Measurements from ENCODE around the gene MCM9. TPM values are rescaled to one million over a fixed set of nuclear protein-coding genes. Genes with fewer than 3 reads are reported as not detected.

Gene MCM9
- total and polyA plus RNA-seq, 2 donors from 2014 or later, result 4.8 to 25.9 TPM

DNA sequence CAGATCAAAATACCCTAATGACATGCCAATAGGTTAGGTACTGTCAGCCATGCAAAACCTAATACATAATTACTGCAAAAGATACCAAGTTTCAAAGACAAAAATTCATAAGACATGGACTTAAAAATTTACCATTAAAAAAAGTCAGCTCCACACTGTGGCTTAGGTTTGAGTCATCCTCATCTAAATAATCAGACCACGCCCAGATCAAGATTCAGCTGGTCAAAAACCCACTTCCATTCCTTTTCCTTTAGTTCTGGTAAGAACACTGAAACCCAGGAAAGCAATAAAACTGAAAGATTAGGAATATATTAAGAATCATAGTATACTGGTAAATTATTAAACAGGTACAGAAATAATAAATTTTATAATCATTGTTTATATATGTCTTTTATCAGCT lies 122.0 kb downstream of the MCM9 start:
- H3K27me3 ChIP-seq (ENCODE audit: control insufficient read depth, insufficient read depth, low read length), result no peaks in the 10 kb centered on the region
- no peaks in the 10 kb centered on the region for H3K4me1 ChIP-seq (ENCODE audit: control insufficient read depth in 2 of 3, insufficient read depth in 2 of 3, low read depth in 1 of 3, low read length in 3 of 3)
- intact Hi-C loops (cut with DNase I), result no loop called here
- DNase-seq (no peak), FAIRE-seq (no peak)
- H3K9me3 ChIP-seq (ENCODE audit: control insufficient read depth in 2 of 3, insufficient read depth in 1 of 3, low read length in 3 of 3), result no peaks in the 10 kb centered on the region
- no peak overlapping the region for H3K4me3 ChIP-seq (ENCODE audit: low read length in 3 of 3)
- no peak overlapping the region for H3K27ac ChIP-seq (ENCODE audit: low read depth in 2 of 2, low read length in 2 of 2)
- H3K36me3 ChIP-seq (ENCODE audit: control insufficient read depth in 2 of 3, insufficient read depth in 3 of 3, low read length in 3 of 3), result peaks cover 0 to 13% (median 0%) of the 10 kb centered on the region in 3 donors
- H3K9ac ChIP-seq (ENCODE audit: low read length in 3 of 3), result no peak overlapping the region
- TF ChIP-seq, protein P1, sequence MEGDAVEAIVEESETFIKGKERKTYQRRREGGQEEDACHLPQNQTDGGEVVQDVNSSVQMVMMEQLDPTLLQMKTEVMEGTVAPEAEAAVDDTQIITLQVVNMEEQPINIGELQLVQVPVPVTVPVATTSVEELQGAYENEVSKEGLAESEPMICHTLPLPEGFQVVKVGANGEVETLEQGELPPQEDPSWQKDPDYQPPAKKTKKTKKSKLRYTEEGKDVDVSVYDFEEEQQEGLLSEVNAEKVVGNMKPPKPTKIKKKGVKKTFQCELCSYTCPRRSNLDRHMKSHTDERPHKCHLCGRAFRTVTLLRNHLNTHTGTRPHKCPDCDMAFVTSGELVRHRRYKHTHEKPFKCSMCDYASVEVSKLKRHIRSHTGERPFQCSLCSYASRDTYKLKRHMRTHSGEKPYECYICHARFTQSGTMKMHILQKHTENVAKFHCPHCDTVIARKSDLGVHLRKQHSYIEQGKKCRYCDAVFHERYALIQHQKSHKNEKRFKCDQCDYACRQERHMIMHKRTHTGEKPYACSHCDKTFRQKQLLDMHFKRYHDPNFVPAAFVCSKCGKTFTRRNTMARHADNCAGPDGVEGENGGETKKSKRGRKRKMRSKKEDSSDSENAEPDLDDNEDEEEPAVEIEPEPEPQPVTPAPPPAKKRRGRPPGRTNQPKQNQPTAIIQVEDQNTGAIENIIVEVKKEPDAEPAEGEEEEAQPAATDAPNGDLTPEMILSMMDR (IDR thresholded peaks at IDR 0.05; ENCODE audit: borderline replicate concordance, extremely low read depth, insufficient read depth), result no peak

DNA sequence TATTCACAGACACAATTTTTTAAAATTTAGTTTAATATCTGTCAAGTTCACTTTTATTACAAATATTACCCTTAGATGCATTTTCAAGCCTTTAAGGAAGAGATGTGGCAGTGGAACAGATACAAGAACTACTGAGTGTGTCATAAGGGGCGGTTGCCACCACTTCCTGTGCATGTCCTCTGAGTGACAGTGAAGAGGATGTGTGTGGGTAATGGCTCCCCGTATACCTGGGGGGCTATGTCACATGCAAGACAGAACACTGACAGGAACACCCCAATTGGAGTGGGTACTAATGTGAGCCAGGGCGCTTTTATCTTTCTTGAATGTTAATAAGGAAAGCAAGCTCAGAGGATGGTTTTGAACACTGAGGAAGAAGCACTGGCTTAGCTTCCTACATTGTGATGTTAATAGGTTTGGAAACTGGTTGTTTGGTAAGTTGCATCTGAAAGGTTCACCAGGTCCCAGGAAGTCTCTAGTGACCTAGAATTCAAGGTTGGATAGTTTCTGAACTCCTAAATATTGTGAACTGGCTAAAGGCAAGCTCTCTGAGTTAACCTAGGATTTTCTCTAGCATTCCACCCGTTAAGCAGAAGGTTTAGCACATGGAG lies 124.4 kb downstream of the MCM9 start:
- Histone ChIP-seq H3K36me3 (ENCODE audit: control insufficient read depth in 2 of 3, insufficient read depth in 3 of 3, low read length in 3 of 3) (peaks cover 0 to 10% (median 0%) of the 10 kb centered on the region in 3 donors), H3K27ac (ENCODE audit: low read depth in 2 of 2, low read length in 2 of 2) (no peak overlapping the region), H3K9ac (ENCODE audit: low read length in 3 of 3) (no peak overlapping the region), H3K4me1 (ENCODE audit: control insufficient read depth in 2 of 3, insufficient read depth in 2 of 3, low read depth in 1 of 3, low read length in 3 of 3) (no peaks in the 10 kb centered on the region), H3K9me3 (ENCODE audit: control insufficient read depth in 2 of 3, insufficient read depth in 1 of 3, low read length in 3 of 3) (no peaks in the 10 kb centered on the region), H3K27me3 (ENCODE audit: control insufficient read depth, insufficient read depth, low read length) (no peaks in the 10 kb centered on the region), H3K4me3 (ENCODE audit: low read length in 3 of 3) (no peak overlapping the region)
- DNase-seq (no peak), FAIRE-seq (no peak)
- TF ChIP-seq, protein P1 (IDR thresholded peaks at IDR 0.05; ENCODE audit: borderline replicate concordance, extremely low read depth, insufficient read depth), result no peak
- intact Hi-C loops (cut with DNase I), result no loop called here

DNA sequence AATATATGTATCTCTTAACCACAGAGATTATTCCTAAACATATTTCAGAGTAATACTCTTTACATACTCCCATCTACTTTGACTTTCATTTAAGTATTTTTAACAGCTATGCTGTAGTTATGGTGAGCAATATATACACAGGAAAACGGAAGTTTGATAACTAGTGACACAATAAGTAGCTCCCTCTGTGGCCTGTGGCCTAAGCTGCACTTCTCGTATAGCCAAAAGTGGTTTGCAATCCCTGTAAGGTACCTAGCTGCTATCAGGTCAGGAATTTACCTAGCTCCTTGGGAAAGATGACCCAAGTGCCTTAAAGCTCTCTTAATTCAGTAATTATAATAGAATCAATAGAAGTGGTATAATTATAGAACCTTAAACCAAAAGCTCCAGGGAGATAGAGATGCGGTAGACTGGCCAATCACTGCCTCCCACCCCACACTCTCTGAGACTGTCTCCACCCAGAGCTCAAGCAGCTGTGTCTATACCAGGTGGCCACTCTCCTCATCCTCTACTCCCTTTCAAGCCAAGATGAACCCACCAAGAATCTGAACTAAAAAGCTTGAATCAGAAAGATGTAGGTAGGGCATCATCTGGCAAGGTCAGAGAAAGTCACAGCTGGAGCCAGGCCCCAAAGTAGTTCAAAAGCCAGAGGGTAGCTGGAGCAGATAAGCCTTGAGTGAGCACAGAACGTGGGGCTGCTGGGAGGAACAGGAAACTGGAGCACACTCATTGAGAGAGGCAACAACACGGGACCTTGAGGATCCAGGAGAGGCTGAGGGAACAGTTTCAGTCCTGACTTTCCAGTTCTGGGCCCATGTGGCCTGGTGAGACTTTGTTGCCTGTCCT lies 125.9 kb downstream of the MCM9 start:
- Histone ChIP-seq H3K9me3 (ENCODE audit: control insufficient read depth in 2 of 3, insufficient read depth in 1 of 3, low read length in 3 of 3) (no peaks in the 10 kb centered on the region), H3K36me3 (ENCODE audit: control insufficient read depth in 2 of 3, insufficient read depth in 3 of 3, low read length in 3 of 3) (peaks cover 0 to 5% (median 0%) of the 10 kb centered on the region in 3 donors), H3K9ac (ENCODE audit: low read length in 3 of 3) (no peak overlapping the region), H3K4me3 (ENCODE audit: low read length in 3 of 3) (no peak overlapping the region), H3K27ac (ENCODE audit: low read depth in 2 of 2, low read length in 2 of 2) (no peak overlapping the region), H3K4me1 (ENCODE audit: control insufficient read depth in 2 of 3, insufficient read depth in 2 of 3, low read depth in 1 of 3, low read length in 3 of 3) (no peaks in the 10 kb centered on the region), H3K27me3 (ENCODE audit: control insufficient read depth, insufficient read depth, low read length) (no peaks in the 10 kb centered on the region)
- FAIRE-seq (no peak), DNase-seq (no peak)
- intact Hi-C loops (cut with DNase I), result no loop called here
- TF ChIP-seq, protein P1 (IDR thresholded peaks at IDR 0.05; ENCODE audit: borderline replicate concordance, extremely low read depth, insufficient read depth), result no peak

Measured in kidney (tissue), 14 donors.